Ovary (tissue), 9 donors: ENCODE results near the gene MID1. TPM values are rescaled to one million over a fixed set of nuclear protein-coding genes. Genes with fewer than 3 reads are reported as not detected.

ENCODE experiments used
- DNase-seq, 5 donors: peaks; one replicate each; pipeline ENCODE4 v3.0.0-alpha.2; 2019 to 2020
- H3K27ac ChIP-seq, 2 donors: fragments of 200-600 bp; one replicate each; pipeline versions ENCODE4 v1.5.1 to v1.8.0; 2019 to 2022
- H3K27me3 ChIP-seq: fragments of 200-600 bp; one replicate; pipeline ENCODE4 v1.8.0; 2022
- H3K36me3 ChIP-seq: fragments of 200-600 bp; sonication (generic); one replicate; pipeline ENCODE4 v1.5.1; 2019
- H3K4me1 ChIP-seq: one replicate; pipeline ENCODE4 v1.8.1; 2013; ENCODE audit warnings: mild to moderate bottlenecking, moderate library complexity; ENCODE audit not compliant: insufficient read depth
- H3K4me3 ChIP-seq: fragments of 200-600 bp; sonication (generic); one replicate; pipeline ENCODE4 v1.5.1; 2017
- H3K9me3 ChIP-seq, 2 donors: fragments of 200-600 bp in 1 of 2; sonication (generic) in 1 of 2; one replicate each; pipeline versions ENCODE4 v1.5.1 to v1.8.1; 2013 to 2019; ENCODE audit warnings: mild to moderate bottlenecking in 1 of 2, moderate library complexity in 1 of 2
- CTCF ChIP-seq, 3 donors: fragments of 450-650 bp in 2 of 3; fragments of 200-600 bp in 1 of 3; IDR thresholded peaks; one replicate each; pipeline versions ENCODE4 v1.5.1 to v1.8.0; 2016 to 2022; ENCODE audit warnings: antibody characterized with exemption in 3 of 3, mild to moderate bottlenecking in 1 of 3
- EP300 ChIP-seq: sonication (generic); formaldehyde crosslinking; IDR thresholded peaks from one replicate; pipeline ENCODE4 v1.6.1; 2017; ENCODE audit warnings: antibody characterized with exemption
- POLR2A ChIP-seq: fragments of 450-650 bp; IDR thresholded peaks from one replicate; pipeline ENCODE4 v1.6.1; 2017; ENCODE audit warnings: antibody characterized with exemption, mild to moderate bottlenecking, moderate library complexity
- WGBS, 3 donors: extraction: QIAGEN DNeasy Blood & Tissue Kit in 1 of 3; methylation state at CpG; one replicate each; pipeline versions ENCODE4 v1.1.5 to v1.1.7; 2013 to 2017; 5-methylcytosine and 5-hydroxymethylcytosine counted together
- intact Hi-C, 4 donors: fragments of 100-400 bp; cut with DNase I; formaldehyde crosslinking; loops; one replicate each; pipeline versions ENCODE4 v1.11.0 to v1.15.1; 2022 to 2023
- polyA plus RNA-seq, 2 donors: library from polyadenylated mRNA; stranded (reverse); fragments of 200-250 nt in 1 of 2; fragments of 350-450 nt in 1 of 2; fragmentation: Illumina TruSeq in 1 of 2; extraction: RNeasy Lipid Tissue Mini Kit (QIAGEN cat#74804) in 1 of 2; gene quantifications; one replicate each; pipeline ENCODE4 v1.2.3, GENCODE V29; 2013 to 2014
- total RNA-seq, 7 donors: library from RNA; depleted of rRNA in 2 of 7; stranded (reverse); fragments of >200 nt in 2 of 7; fragmentation: NEBNext Ultra II Directional in 3 of 7; extraction: Animal tissue kit (Norgen Biotek cat#: 25700) in 3 of 7; gene quantifications; one replicate each; pipeline versions ENCODE4 v1.1.0 to v1.2.4, GENCODE V29; 2016 to 2023
- donor health status: DM: no; HTN: no; CAD: no; lungs with moderate emphysema.
- donor health status: DM: no; HTN: no; CAD: no.
- donor health status: Bipolar disorder and iron deficiency.
- donor health status: DM: yes; HTN: yes; CAD: no.
- donor health status: DM: no; HTN: no; CAD: no.
- donor health status: DM: yes; HTN: yes; CAD: no.

The MID1 gene
- total and polyA plus RNA-seq, 9 donors = 4.0 to 25.7 (median 17.0) TPM

- no peak for TF ChIP-seq POLR2A
- TF ChIP-seq EP300 = no peak
- TF ChIP-seq CTCF (IDR thresholded peaks at IDR 0.05) = no peak
- WGBS, 3 donors = 53 to 66% (median 66%) methylated on average over 5 of the region's 5 CpGs
- no peak overlapping the region for H3K4me3 ChIP-seq
- H3K4me1 ChIP-seq = no peaks in the 10 kb centered on the region
- H3K27me3 ChIP-seq = no peaks in the 10 kb centered on the region
- H3K9me3 ChIP-seq = no peaks in the 10 kb centered on the region
- intact Hi-C loops = no loop called here
- no peaks in the 10 kb centered on the region for H3K36me3 ChIP-seq
- no peak overlapping the region for H3K27ac ChIP-seq
- DNase-seq = no peak
These were observed 190.5 kb downstream of the MID1 start for GRCh38 chrX:10429908-10430307.

- no peak overlapping the region for H3K4me3 ChIP-seq
- H3K4me1 ChIP-seq = no peaks in the 10 kb centered on the region
- intact Hi-C loops = no loop called here
- no peak for TF ChIP-seq POLR2A
- no peak for TF ChIP-seq EP300
- no peak for TF ChIP-seq CTCF (IDR thresholded peaks at IDR 0.05)
- H3K27ac ChIP-seq = no peak overlapping the region
- no peak for DNase-seq
- H3K36me3 ChIP-seq = no peaks in the 10 kb centered on the region
- no peaks in the 10 kb centered on the region for H3K9me3 ChIP-seq
- H3K27me3 ChIP-seq = no peaks in the 10 kb centered on the region
These were observed 193.1 kb downstream of the MID1 start for GRCh38 chrX:10427249-10427648.

- H3K36me3 ChIP-seq = no peaks in the 10 kb centered on the region
- TF ChIP-seq POLR2A = no peak
- 69 to 79% (median 75%) methylated on average over 4 of the region's 4 CpGs for WGBS, 3 donors
These were observed 196.7 kb downstream of the MID1 start for GRCh38 chrX:10423716-10424115.

GRCh38 chrX:10420134-10420533 is 200.3 kb downstream of the MID1 start:
- no peaks in the 10 kb centered on the region for H3K4me1 ChIP-seq
- no peaks in the 10 kb centered on the region for H3K27me3 ChIP-seq
- intact Hi-C loops = no loop called here
- 53 to 63% (median 59%) methylated on average over 6 of the region's 6 CpGs for WGBS, 3 donors
- H3K27ac ChIP-seq = no peak overlapping the region
- H3K36me3 ChIP-seq = no peaks in the 10 kb centered on the region
- DNase-seq = no peak
- TF ChIP-seq EP300 (no peak), POLR2A (no peak)
- H3K4me3 ChIP-seq = no peak overlapping the region
- peaks cover 0 to 4% of the 10 kb centered on the region in 2 donors for H3K9me3 ChIP-seq

More at GRCh38 chrX:10423716-10424115, 196.7 kb downstream of the MID1 start:
- H3K27me3 ChIP-seq = no peaks in the 10 kb centered on the region
- peaks cover 0 to 4% of the 10 kb centered on the region in 2 donors for H3K9me3 ChIP-seq
- no peaks in the 10 kb centered on the region for H3K4me1 ChIP-seq
- no peak for DNase-seq
- H3K27ac ChIP-seq = no peak overlapping the region
- no peak overlapping the region for H3K4me3 ChIP-seq
- intact Hi-C loops = no loop called here

- no peaks in the 10 kb centered on the region for H3K4me1 ChIP-seq
- no peak overlapping the region for H3K27ac ChIP-seq
- intact Hi-C loops = no loop called here
- TF ChIP-seq EP300 = no peak
- no peak overlapping the region for H3K4me3 ChIP-seq
- no peak for DNase-seq
- H3K36me3 ChIP-seq = no peaks in the 10 kb centered on the region
- no peaks in the 10 kb centered on the region for H3K27me3 ChIP-seq
- WGBS, 3 donors = 70 to 82% (median 73%) methylated on average over 4 of the region's 4 CpGs
- no peaks in the 10 kb centered on the region for H3K9me3 ChIP-seq
These were observed 204.0 kb downstream of the MID1 start for GRCh38 chrX:10416424-10416823.

- H3K9me3 ChIP-seq = no peaks in the 10 kb centered on the region
- no peak overlapping the region for H3K27ac ChIP-seq
- no peaks in the 10 kb centered on the region for H3K27me3 ChIP-seq
- no peak for TF ChIP-seq POLR2A
- no peak for TF ChIP-seq CTCF (IDR thresholded peaks at IDR 0.05)
- no peak for TF ChIP-seq EP300
- H3K4me3 ChIP-seq = no peak overlapping the region
- no peaks in the 10 kb centered on the region for H3K36me3 ChIP-seq
- no peak for DNase-seq
- H3K4me1 ChIP-seq = no peaks in the 10 kb centered on the region
- intact Hi-C loops = no loop called here
- WGBS, 3 donors = 66 to 70% (median 67%) methylated on average over 9 of the region's 9 CpGs
These were observed 204.9 kb downstream of the MID1 start for GRCh38 chrX:10415306-10416001.
